Measurements from ENCODE around the gene APOA5. TPM values are rescaled to one million over a fixed set of nuclear protein-coding genes. Genes with fewer than 3 reads are reported as not detected.

The APOA5 gene
- total RNA-seq, 1 experiment from 2014 or later = 0.11 TPM

GRCh38 chr11:116821050-116821918 lies 29.6 kb upstream of the APOA5 start:
- H3K4me1 Mint-ChIP-seq = peaks cover 5 to 6% of the 10 kb centered on the region in 2 experiments; a peak in 3 of 4 replicates
- H3K36me3 Mint-ChIP-seq (ENCODE audit: insufficient read depth in 1 of 3, low read depth in 3 of 3) = no peaks in the 10 kb centered on the region
- H3K79me2 ChIP-seq (ENCODE audit: insufficient read depth, low read length) = no peaks in the 10 kb centered on the region
- no peaks in the 10 kb centered on the region for H3K79me1 ChIP-seq (ENCODE audit: insufficient read depth, low read depth, low read length, poor library complexity, severe bottlenecking)
- H3K4ac ChIP-seq (ENCODE audit: low read depth, low read length) = no peak overlapping the region
- H4K20me1 ChIP-seq (ENCODE audit: control insufficient read depth, insufficient read depth, insufficient read length) = no peaks in the 10 kb centered on the region
- H2BK15ac ChIP-seq (ENCODE audit: low read depth, low read length) = no peak overlapping the region
- no peaks in the 10 kb centered on the region for H3K9me3 ChIP-seq (ENCODE audit: control insufficient read depth, low read depth, low read length)
- H3K9me3 Mint-ChIP-seq = no peaks in the 10 kb centered on the region
- no peaks in the 10 kb centered on the region for H3K23me2 ChIP-seq (ENCODE audit: insufficient read length, low read depth, low read length, poor library complexity, severe bottlenecking)
- no CpG with 5 or more reads among the region's 51 CpGs for WGBS (ENCODE audit: extremely low coverage, insufficient read length, low lambda C conversion rate)
- H3T11ph ChIP-seq (ENCODE audit: low read length) = no peak overlapping the region
- no peak for TF ChIP-seq CTCF (conservative IDR thresholded peaks at IDR 0.05)
- H2BK5ac ChIP-seq (ENCODE audit: insufficient read length, low read length) = no peak overlapping the region
- H2AFZ ChIP-seq (ENCODE audit: low read length) = no peak overlapping the region
- H3K4me3 Mint-ChIP-seq = no peak overlapping the region
- H3K4me1 ChIP-seq (ENCODE audit: insufficient read depth, low read length) = no peaks in the 10 kb centered on the region; the same call in 1 of the 2 replicates
- no peak for DNase-seq
- H4K91ac ChIP-seq (ENCODE audit: insufficient read length, low read depth, low read length) = no peak overlapping the region
- H3K27me3 ChIP-seq (ENCODE audit: insufficient read depth, low read length) = no peaks in the 10 kb centered on the region
- no peak overlapping the region for H2AK5ac ChIP-seq (ENCODE audit: insufficient read length, low read length)
- no peak overlapping the region; the same call in 1 of the 2 replicates for H3K14ac ChIP-seq (ENCODE audit: insufficient read depth, low read length)
- H2BK12ac ChIP-seq (ENCODE audit: insufficient read length, low read depth, low read length) = no peak overlapping the region
- no peak overlapping the region for H2BK20ac ChIP-seq (ENCODE audit: low read depth, low read length, poor library complexity, severe bottlenecking)
- no peak overlapping the region for H2BK120ac ChIP-seq (ENCODE audit: low read depth, low read length, poor library complexity, severe bottlenecking)
- no peak overlapping the region for H3K27ac Mint-ChIP-seq
- H3K27ac ChIP-seq (ENCODE audit: insufficient read length, low read depth, low read length) = no peak overlapping the region
- H4K8ac ChIP-seq (replicated peaks; ENCODE audit: insufficient read length, low read depth, low read length) = no peak overlapping the region
- no peak overlapping the region for H3K23ac ChIP-seq (ENCODE audit: insufficient read length, low read depth, low read length)
- H3K27me3 Mint-ChIP-seq (ENCODE audit: low read depth) = peaks cover 10% of the 10 kb centered on the region
- H3K18ac ChIP-seq (ENCODE audit: insufficient read length, low read depth, low read length) = no peak overlapping the region
- no peak overlapping the region for H3K4me2 ChIP-seq (ENCODE audit: insufficient read depth, insufficient read length, low read length)
- no peak overlapping the region for H3K9ac ChIP-seq (ENCODE audit: extremely low read depth, insufficient read length, low read length)
- H4K5ac ChIP-seq (ENCODE audit: insufficient read length, low read depth, low read length) = no peak overlapping the region
- no peak overlapping the region for H3K56ac ChIP-seq (ENCODE audit: insufficient read length, low read depth, low read length)

Measured in H9 (cell line).